Measurements from ENCODE around the gene DNAJC11. TPM values are rescaled to one million over a fixed set of nuclear protein-coding genes. Genes with fewer than 3 reads are reported as not detected.

DNAJC11 gene
- total RNA-seq, 3 donors from 2014 or later = 23.0 to 30.5 (median 25.6) TPM

DNA sequence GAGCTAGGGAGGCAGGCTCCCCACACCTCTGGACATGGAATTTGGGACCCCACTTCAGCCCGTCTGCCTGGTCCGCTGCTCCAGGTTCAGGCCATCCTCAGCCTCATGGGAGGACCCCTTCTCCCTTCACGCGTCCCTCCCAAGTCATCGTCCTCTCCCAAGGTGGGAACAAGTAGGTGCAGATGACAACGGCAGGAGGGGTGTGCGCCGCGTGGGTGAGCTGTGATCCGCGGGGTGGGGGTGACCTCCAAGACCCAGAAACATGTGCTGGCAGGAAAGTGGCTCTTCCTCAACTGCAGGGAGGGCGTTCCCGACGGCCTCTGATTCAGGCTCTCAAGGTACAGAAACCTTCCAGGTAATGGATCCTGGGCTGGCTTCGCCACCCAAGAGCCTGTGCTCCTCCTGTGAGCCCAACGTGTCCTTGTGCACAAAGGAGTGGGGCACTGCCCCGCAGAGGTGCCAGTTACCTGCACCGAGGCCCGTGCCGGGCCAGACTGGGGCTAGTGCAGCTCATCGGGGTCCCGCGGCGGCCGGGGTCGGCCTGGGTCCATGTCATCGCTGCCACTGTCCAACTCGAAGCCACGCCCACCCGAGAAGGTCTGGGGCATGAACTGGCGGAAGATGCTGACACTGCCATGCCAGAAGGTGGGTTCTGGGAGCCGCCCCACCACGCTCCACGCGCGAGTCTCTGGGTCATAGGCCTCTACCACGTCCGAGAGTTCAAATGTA, 108.6 kb downstream of the DNAJC11 start:
- Histone ChIP-seq H3K36me3 (no peaks in the 10 kb centered on the region), H3K27ac (no peak overlapping the region), H3K4me1 (peaks cover 7 to 16% of the 10 kb centered on the region in 2 donors), H3K27me3 (no peaks in the 10 kb centered on the region), H3K9me3 (no peaks in the 10 kb centered on the region), H3K4me3 (no peak overlapping the region)
- DNase-seq (ENCODE audit: low spot score in 2 of 2) = no peak
- TF ChIP-seq POLR2A (IDR thresholded peaks at IDR 0.05) (no peak), POLR2AphosphoS5 (IDR thresholded peaks at IDR 0.05) (no peak)
- TF ChIP-seq, protein P1, sequence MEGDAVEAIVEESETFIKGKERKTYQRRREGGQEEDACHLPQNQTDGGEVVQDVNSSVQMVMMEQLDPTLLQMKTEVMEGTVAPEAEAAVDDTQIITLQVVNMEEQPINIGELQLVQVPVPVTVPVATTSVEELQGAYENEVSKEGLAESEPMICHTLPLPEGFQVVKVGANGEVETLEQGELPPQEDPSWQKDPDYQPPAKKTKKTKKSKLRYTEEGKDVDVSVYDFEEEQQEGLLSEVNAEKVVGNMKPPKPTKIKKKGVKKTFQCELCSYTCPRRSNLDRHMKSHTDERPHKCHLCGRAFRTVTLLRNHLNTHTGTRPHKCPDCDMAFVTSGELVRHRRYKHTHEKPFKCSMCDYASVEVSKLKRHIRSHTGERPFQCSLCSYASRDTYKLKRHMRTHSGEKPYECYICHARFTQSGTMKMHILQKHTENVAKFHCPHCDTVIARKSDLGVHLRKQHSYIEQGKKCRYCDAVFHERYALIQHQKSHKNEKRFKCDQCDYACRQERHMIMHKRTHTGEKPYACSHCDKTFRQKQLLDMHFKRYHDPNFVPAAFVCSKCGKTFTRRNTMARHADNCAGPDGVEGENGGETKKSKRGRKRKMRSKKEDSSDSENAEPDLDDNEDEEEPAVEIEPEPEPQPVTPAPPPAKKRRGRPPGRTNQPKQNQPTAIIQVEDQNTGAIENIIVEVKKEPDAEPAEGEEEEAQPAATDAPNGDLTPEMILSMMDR (IDR thresholded peaks at IDR 0.05) = no peak
- intact Hi-C loops (cut with DNase I; ENCODE audit: low total_unique reads) = no loop called here

DNA sequence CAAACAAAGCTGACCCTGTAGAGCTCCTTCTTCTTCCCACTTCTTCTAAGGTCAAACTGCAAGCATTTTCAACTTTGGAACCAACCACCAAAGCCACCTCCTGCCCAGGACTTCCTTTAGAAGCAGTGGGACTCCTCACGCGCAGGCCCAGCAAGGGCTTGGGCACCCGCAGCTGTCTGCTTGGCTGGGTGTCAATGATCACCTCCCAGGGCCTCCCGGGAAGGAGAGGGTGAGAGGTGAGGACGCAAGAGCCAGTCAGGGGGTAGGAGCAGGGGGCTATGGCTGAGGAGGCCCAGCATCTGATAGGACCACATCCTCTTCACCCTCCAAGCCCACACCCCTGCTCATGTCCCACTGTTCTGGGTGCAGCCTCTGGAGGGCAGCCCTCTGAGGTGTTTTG, 109.2 kb downstream of the DNAJC11 start:
- H3K27ac ChIP-seq = no peak overlapping the region
- H3K4me3 ChIP-seq = no peak overlapping the region
- peaks cover 4 to 12% of the 10 kb centered on the region in 2 donors for H3K4me1 ChIP-seq
- H3K36me3 ChIP-seq = no peaks in the 10 kb centered on the region
- H3K9me3 ChIP-seq = no peaks in the 10 kb centered on the region
- no peak for DNase-seq (ENCODE audit: low spot score in 2 of 2)
- TF ChIP-seq POLR2AphosphoS5 (IDR thresholded peaks at IDR 0.05) = no peak
- no peak for TF ChIP-seq POLR2A (IDR thresholded peaks at IDR 0.05)
- TF ChIP-seq, protein P1 (IDR thresholded peaks at IDR 0.05) = no peak
- H3K27me3 ChIP-seq = no peaks in the 10 kb centered on the region
- intact Hi-C loops (cut with DNase I; ENCODE audit: low total_unique reads) = no loop called here

DNA sequence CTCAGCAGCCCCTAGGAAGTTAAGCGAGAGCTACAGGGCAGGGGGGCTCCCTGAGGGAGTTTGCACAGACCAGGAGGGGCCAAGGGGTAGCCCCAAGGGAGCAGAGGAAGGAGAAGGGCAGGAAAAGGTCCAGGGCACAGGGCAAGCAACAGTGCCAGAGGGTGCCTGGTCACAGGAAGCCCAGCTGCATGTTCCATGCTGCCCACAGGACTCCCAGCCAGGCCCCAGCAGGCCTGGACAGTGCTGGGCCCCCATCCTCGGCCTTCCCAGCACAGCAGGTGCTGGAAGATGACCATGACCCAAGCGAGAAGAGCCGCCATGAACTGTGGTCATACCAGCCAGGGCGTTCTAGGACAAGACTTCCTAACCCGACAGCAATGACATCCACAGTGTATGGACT, 110.0 kb downstream of the DNAJC11 start:
- TF ChIP-seq POLR2AphosphoS5 (IDR thresholded peaks at IDR 0.05) (no peak), POLR2A (IDR thresholded peaks at IDR 0.05) (no peak)
- TF ChIP-seq, protein P1 (IDR thresholded peaks at IDR 0.05) = no peak
- Histone ChIP-seq H3K4me1 (peaks cover 0 to 4% of the 10 kb centered on the region in 2 donors), H3K36me3 (no peaks in the 10 kb centered on the region), H3K27ac (peak overlapping the region in 1 of 2 donors; percentile 32), H3K9me3 (no peaks in the 10 kb centered on the region), H3K27me3 (no peaks in the 10 kb centered on the region), H3K4me3 (no peak overlapping the region)
- DNase-seq (ENCODE audit: low spot score in 2 of 2) = no peak
- intact Hi-C loops (cut with DNase I; ENCODE audit: low total_unique reads) = no loop called here

DNA sequence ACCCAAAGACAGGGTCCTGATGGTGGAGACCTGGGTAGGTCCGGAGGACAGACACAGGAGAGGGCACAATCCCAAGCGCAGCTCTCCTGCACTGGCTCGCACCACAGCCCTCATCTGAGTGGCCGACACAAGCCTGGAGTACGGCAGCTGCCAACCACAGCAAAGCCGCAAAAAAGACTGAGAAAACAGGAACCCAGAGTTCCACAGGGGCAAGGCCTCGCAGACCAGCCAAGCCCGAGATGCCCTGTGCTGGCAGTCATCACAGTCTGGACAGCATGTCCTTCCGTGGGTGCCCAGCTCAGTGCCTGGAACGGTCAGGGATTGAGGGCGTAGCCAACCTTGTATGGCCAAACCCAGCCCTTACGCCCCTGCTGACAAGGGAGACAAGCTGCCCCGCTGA, 110.4 kb downstream of the DNAJC11 start:
- peak overlapping the region in 1 of 2 donors; percentile 12 for H3K27ac ChIP-seq
- intact Hi-C loops (cut with DNase I; ENCODE audit: low total_unique reads) = no loop called here
- H3K9me3 ChIP-seq = no peaks in the 10 kb centered on the region
- no peak for DNase-seq (ENCODE audit: low spot score in 2 of 2)
- no peaks in the 10 kb centered on the region for H3K36me3 ChIP-seq
- no peak overlapping the region for H3K4me3 ChIP-seq
- no peak for TF ChIP-seq POLR2AphosphoS5 (IDR thresholded peaks at IDR 0.05)
- TF ChIP-seq, protein P1 (IDR thresholded peaks at IDR 0.05) = no peak
- no peak for TF ChIP-seq POLR2A (IDR thresholded peaks at IDR 0.05)
- peaks cover 0 to under 1% of the 10 kb centered on the region in 2 donors for H3K4me1 ChIP-seq
- no peaks in the 10 kb centered on the region for H3K27me3 ChIP-seq

DNA sequence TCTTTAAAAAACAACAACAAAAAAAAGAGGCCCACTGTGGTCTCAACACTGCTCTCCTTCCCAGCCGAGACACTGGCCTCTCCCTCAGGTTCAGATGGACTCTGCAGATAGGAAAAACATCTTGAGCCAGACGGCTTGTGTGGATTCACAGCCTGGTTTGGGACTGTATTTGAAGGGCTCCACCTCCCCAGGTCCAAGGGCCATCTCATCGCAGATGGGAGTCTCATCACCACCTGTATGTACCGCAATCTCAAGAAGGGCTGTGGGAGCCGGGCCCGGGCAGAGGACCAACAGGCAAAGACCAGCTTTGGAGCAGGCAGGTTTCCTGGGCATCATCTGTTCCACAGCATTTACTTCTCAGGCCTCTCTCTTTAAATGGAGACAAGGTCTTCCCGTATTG, 111.6 kb downstream of the DNAJC11 start:
- Histone ChIP-seq H3K36me3 (no peaks in the 10 kb centered on the region), H3K27me3 (no peaks in the 10 kb centered on the region), H3K4me1 (no peaks in the 10 kb centered on the region), H3K27ac (no peak overlapping the region), H3K9me3 (no peaks in the 10 kb centered on the region), H3K4me3 (no peak overlapping the region)
- TF ChIP-seq POLR2AphosphoS5 (IDR thresholded peaks at IDR 0.05) (no peak), POLR2A (IDR thresholded peaks at IDR 0.05) (no peak)
- TF ChIP-seq, protein P1 (IDR thresholded peaks at IDR 0.05) = no peak
- intact Hi-C loops (cut with DNase I; ENCODE audit: low total_unique reads) = no loop called here
- no peak for DNase-seq (ENCODE audit: low spot score in 2 of 2)

Measured in breast epithelium (tissue), 4 donors.